ENCODE results near the gene PLSCR3.

DNA sequence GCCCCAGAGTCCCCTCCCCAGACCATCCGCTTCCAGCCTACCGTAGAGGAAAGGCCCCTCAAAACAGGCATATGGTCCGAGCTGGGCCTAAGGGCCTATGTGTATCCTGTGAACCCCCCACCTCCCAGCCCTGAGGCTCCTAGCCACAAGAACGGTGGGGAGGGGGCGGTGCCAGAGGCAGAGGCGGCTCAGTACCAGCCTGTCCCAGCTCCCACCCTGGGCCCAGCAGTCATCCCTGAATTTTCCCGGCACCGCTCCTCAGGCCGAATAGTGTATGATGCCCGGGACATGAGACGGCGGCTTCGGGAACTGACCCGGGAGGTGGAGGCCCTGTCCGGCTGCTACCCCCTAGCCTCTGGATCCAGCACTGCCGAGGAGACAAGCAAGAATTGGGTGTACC is 26.9 kb upstream of the PLSCR3 start:
- TF ChIP-seq CTCF (IDR thresholded peaks at IDR 0.05), result no peak
- no peak for TF ChIP-seq POLR2A (IDR thresholded peaks at IDR 0.05)

Data from thyroid gland (tissue), 4 donors.